AG09319 (cell line): Measurements from ENCODE around the gene TRIM27.
"Not testable (repeated sequence)": the region's sequence is repeated elsewhere in the genome, so short reads cannot be mapped to it uniquely, and the experiment has no call there.

Experiments
- DNase-seq: peaks from one replicate; pipeline ENCODE4 v3.0.0-alpha.2; 2010; ENCODE audit warnings: low read depth; ENCODE audit errors: extremely low read depth
- CTCF ChIP-seq: IDR thresholded peaks from 2 replicates; pipeline ENCODE4 v1.5.1; 2011; ENCODE audit warnings: low read depth, mild to moderate bottlenecking, inconsistent platforms, low read length, moderate library complexity

The TRIM27 gene

DNA sequence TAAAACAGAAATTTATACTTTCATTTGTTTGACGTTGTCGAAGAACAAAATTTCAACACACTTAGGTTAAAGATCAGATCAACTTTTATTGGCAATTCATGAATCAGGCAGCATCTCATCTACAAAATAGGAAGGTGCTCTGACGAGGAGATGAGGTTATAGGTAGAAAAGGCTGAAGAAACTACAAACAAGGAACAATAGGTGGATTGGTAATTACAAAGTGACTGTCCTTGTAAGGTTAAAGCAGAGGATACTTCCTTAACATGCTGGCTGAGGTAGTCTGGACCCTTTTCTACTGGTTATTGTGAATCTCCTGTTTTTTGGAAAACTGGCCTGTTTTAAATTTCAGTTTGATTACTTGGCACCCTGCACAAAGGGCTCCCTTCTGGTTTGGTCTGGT lies 32.5 kb upstream of the TRIM27 start:
- TF ChIP-seq CTCF, result no peak
- DNase-seq, result no peak

- DNase-seq, result no peak
These were observed 29.9 kb upstream of the TRIM27 start for GRCh38 chr6:28953585-28954258.

GRCh38 chr6:28953039-28953584 lies 29.3 kb upstream of the TRIM27 start:
- no peak for DNase-seq
- TF ChIP-seq CTCF, result no peak

More at GRCh38 chr6:28953585-28954258, 29.9 kb upstream of the TRIM27 start:
- TF ChIP-seq CTCF, result no peak

- not testable (repeated sequence) for DNase-seq
These were observed 25.9 kb upstream of the TRIM27 start for GRCh38 chr6:28949656-28950195.

DNA sequence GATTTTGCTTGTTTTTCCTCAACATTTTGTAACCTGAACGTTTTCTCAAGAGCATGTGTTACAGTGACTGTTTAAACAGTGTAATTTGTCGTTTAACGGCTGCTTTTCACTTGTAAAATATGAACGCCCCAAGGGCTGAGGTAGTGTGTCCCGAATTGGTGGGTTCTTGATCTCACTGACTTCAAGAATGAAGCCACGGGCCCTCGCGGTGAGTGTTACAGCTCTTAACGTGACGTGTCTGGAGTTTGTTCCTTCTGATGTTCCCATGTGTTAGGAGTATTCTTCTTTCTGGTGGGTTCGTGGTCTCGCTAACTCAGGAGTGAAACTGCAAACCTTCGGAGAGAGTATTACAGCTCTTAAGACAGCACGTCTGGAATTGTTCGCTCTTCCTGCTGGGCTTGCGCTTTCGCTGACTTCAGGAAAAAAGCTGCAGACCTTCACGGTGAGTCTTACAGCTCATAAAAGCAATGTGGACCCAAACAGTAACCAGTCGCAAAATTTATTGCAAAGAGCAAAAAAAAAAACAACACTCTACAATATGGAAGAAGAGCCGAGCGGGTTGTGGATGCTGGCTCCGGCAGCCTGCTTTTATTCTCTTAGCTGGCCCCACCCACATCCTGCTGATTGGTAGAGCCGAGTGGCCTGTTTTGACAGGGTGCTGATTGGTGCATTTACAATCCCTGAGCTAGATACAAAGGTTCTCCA lies 25.1 kb upstream of the TRIM27 start:
- DNase-seq, result no peak
- TF ChIP-seq CTCF, result no peak

GRCh38 chr6:28947831-28948270 lies 24.1 kb upstream of the TRIM27 start:
- no peak for DNase-seq
- TF ChIP-seq CTCF, result no peak

GRCh38 chr6:28947067-28947765 lies 23.4 kb upstream of the TRIM27 start:
- TF ChIP-seq CTCF, result no peak

More at GRCh38 chr6:28947067-28947765, 23.4 kb upstream of the TRIM27 start:
- DNase-seq, result no peak
